Left forelimb (tissue), 1 donor: Measurements from ENCODE around the gene CLASRP.

Experiments used
- DNase-seq: peaks from one replicate; pipeline ENCODE4 v3.0.0-alpha.2; 2018; ENCODE audit warnings: low spot score

Gene CLASRP

GRCh38 chr19:45087531-45087930 lies 48.7 kb downstream of the CLASRP start:
- no peak for DNase-seq

GRCh38 chr19:45090034-45090433 lies 51.2 kb downstream of the CLASRP start:
- no peak for DNase-seq

- DNase-seq = no peak
Observed at GRCh38 chr19:45090606-45091005, 51.8 kb downstream of the CLASRP start.

- DNase-seq = peak; percentile 99
Observed at GRCh38 chr19:45091031-45091923, 52.4 kb downstream of the CLASRP start.

- peak; percentile 95 for DNase-seq
Observed at GRCh38 chr19:45092747-45093678, 54.2 kb downstream of the CLASRP start, which contains the start of gene PPP1R37. Gene PPP1R37 (plus strand): TSS chr19:45093179. CDS start chr19:45093326, 147 bp downstream.

GRCh38 chr19:45094137-45094536 lies 55.3 kb downstream of the CLASRP start:
- no peak for DNase-seq

GRCh38 chr19:45094707-45095106 lies 55.9 kb downstream of the CLASRP start:
- DNase-seq = no peak

GRCh38 chr19:45095496-45096413 lies 56.9 kb downstream of the CLASRP start:
- no peak for DNase-seq

- DNase-seq = no peak
Observed at GRCh38 chr19:45096700-45097099, 57.9 kb downstream of the CLASRP start.

- DNase-seq = no peak
Observed at GRCh38 chr19:45097450-45097775, 58.6 kb downstream of the CLASRP start.

- DNase-seq = no peak
Observed at GRCh38 chr19:45097776-45098520, 59.1 kb downstream of the CLASRP start.

- peak; percentile 50 for DNase-seq
Observed at GRCh38 chr19:45098521-45099466, 59.9 kb downstream of the CLASRP start.

- no peak for DNase-seq
Observed at GRCh38 chr19:45099467-45100191, 60.8 kb downstream of the CLASRP start.

GRCh38 chr19:45100201-45100600 lies 61.4 kb downstream of the CLASRP start:
- no peak for DNase-seq

GRCh38 chr19:45100846-45101252 lies 62.0 kb downstream of the CLASRP start:
- DNase-seq = no peak

- no peak for DNase-seq
Observed at GRCh38 chr19:45101806-45102205, 63.0 kb downstream of the CLASRP start.

- no peak for DNase-seq
Observed at GRCh38 chr19:45102481-45102880, 63.6 kb downstream of the CLASRP start.

- DNase-seq = no peak
Observed at GRCh38 chr19:45103156-45103507, 64.3 kb downstream of the CLASRP start.
